Measurements from ENCODE around the gene MLST8. TPM values are rescaled to one million over a fixed set of nuclear protein-coding genes. Genes with fewer than 3 reads are reported as not detected.
A peak's percentile ranks its signal among the peaks of the same experiment; 100 is the strongest.

MLST8 gene
- polyA plus RNA-seq, 1 donor from 2014 or later = 44.1 TPM

DNA sequence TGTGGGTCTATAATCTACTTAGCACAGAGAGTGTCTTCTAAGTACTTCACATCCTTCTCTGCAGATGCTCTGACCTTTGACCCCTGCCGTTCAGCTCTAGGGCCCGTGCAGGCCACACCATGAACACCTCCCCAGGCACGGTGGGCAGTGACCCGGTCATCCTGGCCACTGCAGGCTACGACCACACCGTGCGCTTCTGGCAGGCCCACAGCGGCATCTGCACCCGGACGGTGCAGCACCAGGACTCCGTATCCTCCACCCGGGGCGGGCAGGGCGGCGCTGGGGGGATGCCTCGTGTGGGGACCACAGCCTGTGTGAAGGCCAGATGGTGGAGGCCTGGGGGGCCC is 686 bp downstream of the MLST8 start:
- Mint-ChIP-seq H3K4me3 (peak overlapping the region; percentile 72 to 89 (median 84)), H3K4me1 (peaks cover 6 to 15% (median 9%) of the 10 kb centered on the region in 3 donors), H3K27me3 (no peaks in the 10 kb centered on the region), H3K36me3 (peaks cover 4% of the 10 kb centered on the region), H3K27ac (peak overlapping the region; percentile 16 to 95 (median 88)), H3K9me3 (no peaks in the 10 kb centered on the region)

DNA sequence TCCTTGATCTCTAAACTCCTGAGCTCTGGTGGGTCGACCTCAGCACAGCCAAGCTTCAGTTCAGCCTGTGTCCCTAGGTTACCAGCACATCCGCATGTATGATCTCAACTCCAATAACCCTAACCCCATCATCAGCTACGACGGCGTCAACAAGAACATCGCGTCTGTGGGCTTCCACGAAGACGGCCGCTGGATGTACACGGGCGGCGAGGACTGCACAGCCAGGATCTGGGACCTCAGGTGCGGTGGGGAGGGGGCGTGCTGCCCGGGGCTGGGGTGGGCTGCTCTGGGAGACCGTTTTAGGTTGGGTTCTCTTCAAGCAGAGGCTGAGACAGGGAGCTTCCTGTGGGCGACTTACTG is 1.1 kb downstream of the MLST8 start:
- Mint-ChIP-seq H3K27ac (peak overlapping the region in 2 of 3 donors; percentile 88 to 95), H3K27me3 (no peaks in the 10 kb centered on the region), H3K9me3 (no peaks in the 10 kb centered on the region), H3K36me3 (peaks cover 4% of the 10 kb centered on the region), H3K4me3 (peak overlapping the region in 3 of 4 donors; percentile 72 to 89 (median 84)), H3K4me1 (peaks cover 6 to 15% (median 9%) of the 10 kb centered on the region in 3 donors)

DNA sequence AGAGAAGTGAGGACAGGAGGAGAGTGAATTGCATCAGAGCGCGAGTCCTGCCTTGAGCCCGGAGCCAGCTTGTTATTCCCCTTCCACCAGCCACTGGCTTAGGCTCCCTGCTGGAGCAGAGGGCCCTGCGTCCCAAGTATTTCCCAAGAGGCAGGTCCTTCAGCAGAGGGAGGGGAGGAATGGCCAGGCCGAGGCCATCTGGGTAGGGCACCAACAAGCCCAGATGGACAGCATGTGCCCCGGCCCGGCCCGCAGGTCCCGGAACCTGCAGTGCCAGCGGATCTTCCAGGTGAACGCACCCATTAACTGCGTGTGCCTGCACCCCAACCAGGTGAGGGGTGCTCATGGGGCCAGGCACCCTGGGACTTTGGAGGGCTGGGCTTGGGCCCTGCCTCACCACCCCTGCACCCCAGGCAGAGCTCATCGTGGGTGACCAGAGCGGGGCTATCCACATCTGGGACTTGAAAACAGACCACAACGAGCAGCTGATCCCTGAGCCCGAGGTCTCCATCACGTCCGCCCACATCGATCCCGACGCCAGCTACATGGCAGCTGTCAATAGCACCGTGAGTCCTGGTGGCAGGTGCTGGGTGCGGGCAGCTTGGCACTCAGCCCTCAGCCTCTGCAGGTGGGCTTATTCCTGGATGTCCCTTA is 1.7 kb downstream of the MLST8 start:
- H3K9me3 Mint-ChIP-seq = no peaks in the 10 kb centered on the region
- H3K27me3 Mint-ChIP-seq = no peaks in the 10 kb centered on the region
- H3K27ac Mint-ChIP-seq = peak overlapping the region in 1 of 3 donors; percentile 95
- peaks cover 2% of the 10 kb centered on the region for H3K36me3 Mint-ChIP-seq
- peak overlapping the region in 1 of 4 donors; percentile 83 for H3K4me3 Mint-ChIP-seq
- H3K4me1 Mint-ChIP-seq = peaks cover 6 to 15% (median 9%) of the 10 kb centered on the region in 3 donors

DNA sequence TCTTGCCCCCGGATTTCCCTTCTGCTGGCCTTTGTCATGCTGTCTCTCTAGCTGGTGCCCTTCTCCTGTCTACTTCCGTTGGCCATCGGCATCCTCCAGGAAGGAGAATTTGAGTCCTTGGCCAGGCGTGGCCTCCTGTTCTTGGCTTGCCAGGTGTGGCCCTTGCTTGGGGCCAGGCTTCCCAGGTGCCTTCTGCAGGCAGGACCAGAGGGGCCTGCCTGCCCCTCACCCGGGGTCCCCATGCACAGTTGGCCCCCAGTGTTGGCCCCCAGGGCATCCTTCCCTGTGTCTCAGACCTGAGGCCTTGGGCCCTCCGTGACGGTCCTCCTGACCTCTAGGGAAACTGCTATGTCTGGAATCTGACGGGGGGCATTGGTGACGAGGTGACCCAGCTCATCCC is 2.6 kb downstream of the MLST8 start:
- H3K4me3 Mint-ChIP-seq = peak overlapping the region in 3 of 4 donors; percentile 83 to 88 (median 86)
- H3K27me3 Mint-ChIP-seq = no peaks in the 10 kb centered on the region
- H3K9me3 Mint-ChIP-seq = no peaks in the 10 kb centered on the region
- peaks cover 9 to 20% (median 12%) of the 10 kb centered on the region in 3 donors for H3K4me1 Mint-ChIP-seq
- H3K27ac Mint-ChIP-seq = peak overlapping the region in 2 of 3 donors; percentile 59 to 91
- H3K36me3 Mint-ChIP-seq = no peaks in the 10 kb centered on the region

DNA sequence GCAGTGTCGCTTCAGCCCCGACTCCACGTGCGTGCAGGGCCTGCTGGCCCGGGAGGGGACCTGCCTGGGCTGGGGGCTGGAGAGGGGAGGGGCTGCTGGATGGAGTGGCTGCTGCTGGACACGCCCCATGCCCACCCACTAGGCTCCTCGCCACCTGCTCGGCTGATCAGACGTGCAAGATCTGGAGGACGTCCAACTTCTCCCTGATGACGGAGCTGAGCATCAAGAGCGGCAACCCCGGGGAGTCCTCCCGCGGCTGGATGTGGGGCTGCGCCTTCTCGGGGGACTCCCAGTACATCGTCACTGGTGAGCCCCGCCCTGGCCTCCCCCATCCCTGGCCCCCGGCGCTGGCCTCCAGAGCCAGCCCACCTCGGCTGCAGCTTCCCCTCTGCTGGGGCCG is 3.1 kb downstream of the MLST8 start:
- Mint-ChIP-seq H3K9me3 (no peaks in the 10 kb centered on the region), H3K27me3 (no peaks in the 10 kb centered on the region), H3K36me3 (no peaks in the 10 kb centered on the region), H3K4me1 (peaks cover 11 to 22% (median 15%) of the 10 kb centered on the region in 3 donors), H3K4me3 (peak overlapping the region in 2 of 4 donors; percentile 55 to 83), H3K27ac (peak overlapping the region in 1 of 3 donors; percentile 91)

DNA sequence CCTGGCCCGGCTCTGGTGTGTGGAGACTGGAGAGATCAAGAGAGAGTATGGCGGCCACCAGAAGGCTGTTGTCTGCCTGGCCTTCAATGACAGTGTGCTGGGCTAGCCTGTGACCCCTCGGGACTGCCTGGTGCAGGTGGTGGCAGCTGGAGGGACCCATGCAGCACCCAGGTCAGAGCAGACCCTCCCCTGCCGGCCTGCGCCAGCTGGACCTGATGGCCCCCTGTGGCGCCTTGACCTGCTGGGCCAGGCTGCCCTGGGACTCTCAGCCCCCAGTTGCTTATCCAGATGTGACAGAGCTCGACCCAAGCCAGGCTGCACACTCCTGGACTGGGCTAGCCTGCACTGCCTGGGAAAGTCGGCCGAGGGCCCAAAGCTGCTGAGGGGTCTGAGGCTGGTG is 3.5 kb downstream of the MLST8 start:
- Mint-ChIP-seq H3K9me3 (no peaks in the 10 kb centered on the region), H3K4me3 (no peak overlapping the region), H3K27me3 (no peaks in the 10 kb centered on the region), H3K36me3 (no peaks in the 10 kb centered on the region), H3K27ac (no peak overlapping the region), H3K4me1 (peaks cover 14 to 24% (median 17%) of the 10 kb centered on the region in 3 donors)

DNA sequence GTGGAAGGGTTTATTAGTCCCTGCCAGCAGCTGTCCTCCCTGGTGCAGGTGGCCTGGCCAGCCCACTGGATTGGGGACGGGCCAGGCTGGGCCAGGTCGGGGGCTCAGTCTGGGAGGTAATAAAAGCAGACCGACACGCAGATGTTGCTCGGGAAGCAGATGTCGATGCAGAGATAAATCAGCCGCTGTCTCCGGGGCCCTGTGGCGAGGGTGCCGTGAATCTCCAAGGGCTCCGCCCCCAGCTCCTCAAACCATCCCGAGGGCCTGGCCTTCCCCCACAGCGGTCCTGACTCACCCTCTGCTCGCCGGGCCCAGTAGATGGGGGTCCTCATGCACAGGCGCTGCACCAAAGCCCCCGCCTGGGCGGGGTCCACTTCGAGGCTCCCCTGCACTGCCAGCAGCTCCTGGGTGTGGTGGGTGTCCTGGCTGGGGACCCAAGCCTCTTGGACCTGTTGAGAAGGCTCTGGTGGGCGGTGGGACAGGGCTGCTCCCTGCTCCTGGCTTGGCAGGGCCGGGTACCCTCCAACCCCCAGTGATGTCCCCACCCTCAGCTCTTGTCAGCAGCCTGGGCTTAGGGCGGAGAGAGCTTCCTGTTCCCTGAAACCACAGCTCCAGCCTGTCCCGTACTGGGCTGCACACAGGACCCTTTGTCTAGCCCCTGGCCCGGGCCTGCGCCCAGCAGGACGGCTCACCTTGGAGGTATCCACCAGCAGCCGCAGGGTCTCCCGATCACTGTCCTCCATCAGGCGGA is 4.2 kb downstream of the MLST8 start:
- no peak overlapping the region for H3K4me3 Mint-ChIP-seq
- H3K9me3 Mint-ChIP-seq = no peaks in the 10 kb centered on the region
- H3K27me3 Mint-ChIP-seq = no peaks in the 10 kb centered on the region
- no peaks in the 10 kb centered on the region for H3K36me3 Mint-ChIP-seq
- peaks cover 14 to 22% (median 17%) of the 10 kb centered on the region in 3 donors for H3K4me1 Mint-ChIP-seq
- no peak overlapping the region for H3K27ac Mint-ChIP-seq

DNA sequence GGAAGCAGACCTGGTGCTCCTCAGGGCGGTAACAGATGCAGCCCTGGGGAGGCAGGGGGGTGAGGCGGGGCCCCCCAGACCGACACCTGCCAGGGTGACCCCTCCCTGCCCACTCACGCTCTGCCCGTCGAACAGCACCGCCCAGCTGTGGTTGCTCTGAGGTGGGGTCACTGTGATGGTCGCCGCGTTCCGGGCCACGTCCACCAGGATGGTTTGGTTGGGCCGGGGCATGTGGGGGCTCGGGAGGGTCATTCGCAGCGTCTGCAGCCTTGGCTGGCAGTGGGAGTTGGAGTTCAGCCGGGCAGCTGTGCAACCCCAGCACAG is 4.7 kb downstream of the MLST8 start:
- Mint-ChIP-seq H3K4me3 (peak overlapping the region in 1 of 4 donors; percentile 17), H3K27me3 (no peaks in the 10 kb centered on the region), H3K9me3 (no peaks in the 10 kb centered on the region), H3K27ac (no peak overlapping the region), H3K36me3 (no peaks in the 10 kb centered on the region), H3K4me1 (peaks cover 14 to 19% (median 15%) of the 10 kb centered on the region in 3 donors)

DNA sequence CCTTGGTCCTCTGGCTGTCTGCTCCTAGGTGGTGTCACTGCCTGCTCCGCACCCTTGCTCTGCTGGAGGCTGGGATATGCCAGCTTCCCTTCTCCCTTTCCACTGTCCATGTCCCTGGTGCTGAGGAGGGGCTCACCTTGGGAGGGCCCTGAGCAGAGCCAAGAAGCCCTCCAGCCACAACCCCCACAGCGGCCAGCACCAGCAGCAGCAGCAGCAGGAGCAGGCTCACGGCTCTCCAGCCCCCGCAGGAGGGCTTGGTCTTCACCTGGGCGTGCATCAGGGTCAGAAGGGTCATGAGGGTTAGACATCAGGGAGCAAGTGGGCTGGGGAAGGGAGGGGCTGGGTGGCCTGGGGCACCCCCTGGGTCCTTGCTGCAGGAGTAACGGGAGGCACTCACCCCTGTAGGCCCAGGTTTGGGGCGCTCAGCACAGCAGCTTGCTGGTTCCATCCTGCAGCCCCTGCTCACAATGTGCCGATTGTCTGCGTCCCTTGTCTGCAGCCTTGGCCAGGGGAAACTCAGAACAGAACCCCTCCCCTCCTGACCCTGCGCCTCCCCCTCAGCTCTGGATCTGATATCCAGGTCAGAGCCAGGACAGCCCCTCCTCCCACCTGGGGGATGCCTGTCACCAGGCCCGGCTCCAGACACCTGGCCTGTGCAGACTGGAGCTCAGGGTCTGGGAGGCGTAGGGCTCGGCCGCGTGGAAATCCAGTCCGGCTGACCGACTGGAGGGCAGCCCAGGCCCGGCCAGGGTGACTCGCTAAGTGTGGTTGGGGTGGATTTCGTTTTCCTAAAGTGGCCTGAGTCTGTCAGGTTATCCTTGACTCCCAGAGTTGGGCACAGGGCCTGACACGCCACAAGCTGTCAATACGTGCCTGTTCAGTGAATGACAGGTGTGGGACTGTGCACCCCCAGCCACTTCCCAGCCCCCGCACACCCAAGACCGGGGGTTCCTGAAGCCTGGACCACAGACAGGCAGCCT is 5.4 kb downstream of the MLST8 start, which contains the start of gene BRICD5:
Gene BRICD5, minus strand, starts transcription at position 478 of the 980 bp plus-strand sequence. Its CDS starts 30 bp downstream, at position 448.
- H3K4me3 Mint-ChIP-seq = peak within 1 kb of the TSS in 3 of 4 donors; percentile 17 to 94 (median 32)
- no peaks in the 10 kb centered on the region for H3K9me3 Mint-ChIP-seq
- peak within 1 kb of the TSS in 2 of 3 donors; percentile 64 to 76 for H3K27ac Mint-ChIP-seq
- no peaks in the 10 kb centered on the region for H3K27me3 Mint-ChIP-seq
- H3K36me3 Mint-ChIP-seq = no peaks in the 10 kb centered on the region
- peaks cover 14 to 20% (median 16%) of the 10 kb centered on the region in 3 donors for H3K4me1 Mint-ChIP-seq

DNA sequence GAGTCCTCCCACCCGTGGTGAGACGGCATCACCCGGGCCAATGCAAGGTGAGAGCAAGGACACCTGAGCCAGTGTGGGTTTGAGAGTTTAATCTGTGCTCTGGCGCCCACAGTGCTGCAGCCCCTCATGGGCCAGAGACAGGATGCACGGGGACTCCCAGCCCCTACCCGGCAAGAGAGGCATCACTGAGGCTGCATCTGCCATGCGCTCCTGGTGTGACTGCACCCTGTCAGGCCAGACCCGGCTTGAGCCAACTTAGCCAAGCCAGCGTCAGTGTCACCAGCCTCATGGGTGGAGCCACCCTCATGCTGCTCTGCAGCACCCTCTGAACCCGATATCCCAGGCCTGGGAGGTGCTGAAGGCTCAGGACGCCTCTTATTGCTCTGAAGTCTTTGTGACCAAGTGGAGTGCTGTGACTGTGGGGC is 6.7 kb downstream of the MLST8 start:
- no peaks in the 10 kb centered on the region for H3K9me3 Mint-ChIP-seq
- H3K27me3 Mint-ChIP-seq = no peaks in the 10 kb centered on the region
- no peaks in the 10 kb centered on the region for H3K36me3 Mint-ChIP-seq
- H3K4me1 Mint-ChIP-seq = peaks cover 13 to 14% (median 14%) of the 10 kb centered on the region in 3 donors
- H3K4me3 Mint-ChIP-seq = peak overlapping the region in 3 of 4 donors; percentile 49 to 94 (median 68)
- peak overlapping the region in 2 of 3 donors; percentile 64 to 76 for H3K27ac Mint-ChIP-seq

DNA sequence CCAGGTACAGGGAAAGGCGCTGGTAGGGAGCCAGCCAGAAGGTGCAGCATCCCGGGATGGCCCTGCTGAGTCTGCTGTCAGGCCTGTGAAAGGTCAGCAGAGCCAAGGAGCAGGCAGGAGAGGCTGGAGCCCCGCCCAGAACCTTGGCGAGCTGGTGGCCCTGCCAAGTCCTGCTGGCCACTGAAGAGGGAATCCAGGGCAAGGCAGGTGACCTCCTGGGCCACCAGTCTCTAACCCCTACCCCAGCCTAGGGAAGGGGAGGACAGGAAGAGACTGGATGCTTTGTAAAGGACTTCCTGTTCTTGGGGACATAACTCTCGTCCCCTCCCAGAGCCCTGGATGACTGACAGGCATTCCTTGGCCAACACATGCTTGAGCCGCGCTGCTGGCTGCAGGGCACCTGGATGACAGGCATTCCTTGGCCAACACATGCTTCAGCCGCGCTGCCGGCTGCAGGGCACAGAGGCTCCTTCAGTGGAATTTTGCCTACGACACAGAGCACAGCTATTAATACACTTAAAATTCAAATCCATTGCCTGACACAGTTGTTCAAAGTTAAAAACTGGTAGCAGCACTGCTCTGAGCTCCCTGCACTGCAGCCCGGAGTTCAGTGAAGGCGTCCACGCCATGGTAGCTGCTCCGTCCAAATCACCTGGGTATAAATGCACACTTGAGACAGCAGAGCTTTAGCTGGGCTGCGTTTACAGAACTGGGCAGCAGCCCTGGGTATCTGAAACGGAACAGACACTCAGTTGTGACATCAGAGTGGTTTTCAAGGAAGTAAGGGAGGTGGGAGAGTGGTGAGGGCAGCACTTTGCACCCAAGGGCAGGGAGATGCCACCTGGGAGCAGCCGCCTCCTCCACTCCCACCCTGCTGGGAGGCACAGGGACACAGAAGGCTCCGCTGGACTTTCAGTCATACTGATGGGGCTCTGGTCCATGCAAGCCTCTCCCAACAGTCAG is 7.4 kb downstream of the MLST8 start:
- H3K4me3 Mint-ChIP-seq = peak overlapping the region; percentile 68 to 94 (median 87)
- no peaks in the 10 kb centered on the region for H3K36me3 Mint-ChIP-seq
- peaks cover 11 to 13% (median 12%) of the 10 kb centered on the region in 3 donors for H3K4me1 Mint-ChIP-seq
- no peaks in the 10 kb centered on the region for H3K27me3 Mint-ChIP-seq
- H3K27ac Mint-ChIP-seq = peak overlapping the region; percentile 83 to 96 (median 94)
- no peaks in the 10 kb centered on the region for H3K9me3 Mint-ChIP-seq

DNA sequence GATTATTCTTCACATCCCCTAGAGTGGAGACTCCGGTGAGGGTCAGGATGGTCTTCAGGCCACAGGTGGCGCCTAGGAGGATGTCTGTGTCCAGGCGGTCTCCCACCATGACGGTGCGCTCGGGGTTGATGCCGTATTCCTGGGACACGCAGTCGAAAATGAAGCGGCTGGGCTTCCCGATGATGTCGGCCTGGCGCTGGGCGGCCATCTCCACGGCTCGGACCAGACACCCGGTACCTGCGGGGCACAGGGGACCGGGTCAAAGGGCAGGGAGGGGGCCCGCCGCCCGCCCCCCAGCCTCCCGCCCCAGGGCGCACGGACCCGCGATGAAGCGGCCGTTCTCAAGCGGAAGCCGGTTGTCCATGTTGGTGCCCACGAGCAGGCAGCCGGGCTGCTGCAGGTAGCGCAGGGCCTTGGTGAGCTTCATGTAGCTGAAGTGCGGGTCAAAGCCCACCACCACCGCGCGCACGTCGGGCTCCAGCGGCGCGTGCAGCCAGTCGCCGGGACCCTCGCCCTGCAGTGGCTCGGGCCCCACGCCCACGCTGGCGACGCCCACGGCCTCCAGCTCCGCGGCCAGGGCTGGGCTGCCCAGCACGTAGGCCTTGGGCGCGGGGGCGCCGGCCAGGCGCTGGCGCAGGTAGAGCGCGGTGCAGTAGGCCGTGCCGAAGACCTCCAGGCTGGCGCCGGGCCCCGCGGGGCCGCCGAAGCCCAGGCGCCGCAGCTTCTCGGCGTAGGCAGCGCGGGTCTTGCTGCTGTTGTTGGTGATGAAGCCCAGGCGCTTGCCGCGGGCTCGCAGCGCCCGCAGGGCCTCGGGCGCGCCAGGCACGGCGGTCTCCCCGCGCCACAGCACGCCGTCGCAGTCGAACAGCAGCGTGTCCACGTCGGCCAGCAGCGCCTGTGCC is 8.8 kb downstream of the MLST8 start:
- peaks cover 10 to 13% (median 11%) of the 10 kb centered on the region in 3 donors for H3K4me1 Mint-ChIP-seq
- no peaks in the 10 kb centered on the region for H3K9me3 Mint-ChIP-seq

DNA sequence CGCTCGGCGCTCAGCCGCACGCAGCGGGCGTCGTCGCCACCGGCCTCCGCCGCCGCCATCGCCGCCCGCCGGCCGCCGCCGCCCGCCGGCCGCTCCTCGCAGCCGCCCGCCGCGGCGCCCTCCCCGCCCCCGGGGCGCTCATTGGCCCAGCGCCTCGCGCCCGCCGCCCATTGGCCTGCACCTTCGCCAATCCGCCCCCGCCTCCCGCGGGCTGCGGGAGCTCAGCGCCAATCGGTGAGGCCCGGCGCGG is 9.4 kb downstream of the MLST8 start, which contains the start of gene PGP:
Gene PGP, minus strand, starts transcription at position 122 of the 250 bp plus-strand sequence. Its CDS starts 63 bp downstream, at position 59.
- Mint-ChIP-seq H3K27ac (peak within 1 kb of the TSS; percentile 90 to 96 (median 94)), H3K9me3 (no peaks in the 10 kb centered on the region), H3K27me3 (no peaks in the 10 kb centered on the region), H3K4me3 (peak within 1 kb of the TSS; percentile 87 to 96 (median 94)), H3K4me1 (peaks cover 10 to 13% (median 11%) of the 10 kb centered on the region in 3 donors), H3K36me3 (no peaks in the 10 kb centered on the region)

More for the DNA sequence above, 8.8 kb downstream of the MLST8 start:
- Mint-ChIP-seq H3K36me3 (no peaks in the 10 kb centered on the region), H3K4me3 (peak overlapping the region; percentile 68 to 94 (median 87)), H3K27me3 (no peaks in the 10 kb centered on the region), H3K27ac (peak overlapping the region; percentile 83 to 96 (median 94))
